GM12878 (cell line): Measurements from ENCODE around the gene SLC44A3. TPM values are rescaled to one million over a fixed set of nuclear protein-coding genes. Genes with fewer than 3 reads are reported as not detected.

Experiments
- ATAC-seq: fragments of 200-7000 bp; cut with Tn5 transposase; 3 replicates; pipeline ENCODE4 v1.9.1; 2020; ENCODE audit warnings: mild to moderate bottlenecking, moderate library complexity
- BruUV-seq: library from RNA; stranded (reverse); fragments of 400-500 nt; replicated peaks from 2 replicates; lab custom pipeline; 2021; lab: Mats Ljungman, UMichigan
- CTCF ChIA-PET: fragments of 300-600 bp; sonication (Branson Sonifier 250); formaldehyde crosslinking; extraction: SDS; loops from one replicate; lab custom pipeline; 2021; ENCODE audit warnings: inconsistent platforms; lab: Yijun Ruan, JAX
- POLR2A ChIA-PET: fragments of 350-600 bp; formaldehyde crosslinking; extraction: SDS; loops from one replicate; lab custom pipeline; 2021; ENCODE audit warnings: inconsistent platforms; lab: Charles Lee
- RAD21 ChIA-PET: fragments of 300-600 bp; sonication (Branson Sonifier 250); formaldehyde crosslinking; loops from one replicate; lab custom pipeline; 2023; ENCODE audit warnings: antibody characterized with exemption; ENCODE audit not compliant: unreplicated experiment; lab: Charles Lee
- SMC1A ChIA-PET: fragments of 300-600 bp; sonication (Branson Sonifier 250); formaldehyde crosslinking; loops from one replicate; lab custom pipeline; 2023; ENCODE audit not compliant: unreplicated experiment, uncharacterized antibody; lab: Charles Lee
- DNase-seq: peaks from one replicate; pipeline ENCODE4 v3.0.0-alpha.2; 2011; ENCODE audit warnings: low read depth, low spot score
- FAIRE-seq: peaks from 3 replicates; lab custom pipeline; 2011; peaks lifted over from hg19 to GRCh38; lab: Jason Lieb, UNC
- H2AFZ ChIP-seq: 2 replicates; pipeline ENCODE4 v1.6.0; 2011; ENCODE audit warnings: low read depth, low read length, control low read depth; ENCODE audit not compliant: control insufficient read depth
- H3K27ac ChIP-seq: 2 replicates; pipeline ENCODE4 v1.5.1; 2011; ENCODE audit warnings: control low read depth; ENCODE audit not compliant: control insufficient read depth, insufficient read depth
- H3K27me3 ChIP-seq, 2 experiments: replicated peaks in 1 of 2; 2 replicates each; pipeline versions ENCODE4 v1.6.0 to v1.6.1; 2011; ENCODE audit warnings: low read length in 1 of 2; ENCODE audit not compliant: control insufficient read depth in 2 of 2, insufficient read depth in 2 of 2
- H3K36me3 ChIP-seq, 2 experiments: 2 replicates each; pipeline ENCODE4 v1.5.1; 2011; ENCODE audit warnings: low read length in 1 of 2; ENCODE audit not compliant: control insufficient read depth in 2 of 2, insufficient read depth in 2 of 2
- H3K4me1 ChIP-seq: 2 replicates; pipeline ENCODE4 v1.6.1; 2011; ENCODE audit warnings: mild to moderate bottlenecking, low read length, moderate library complexity, mixed read lengths; ENCODE audit not compliant: control insufficient read depth, insufficient read depth
- H3K4me2 ChIP-seq: 2 replicates; pipeline ENCODE4 v1.6.0; 2011; ENCODE audit warnings: control low read depth; ENCODE audit not compliant: control insufficient read depth, insufficient read depth
- H3K4me3 ChIP-seq: fragments of 200-600 bp; sonication (generic); 2 replicates; pipeline ENCODE4 v1.5.1; 2016
- H3K79me2 ChIP-seq: 2 replicates; pipeline ENCODE4 v1.6.0; 2011; ENCODE audit warnings: low read length; ENCODE audit not compliant: control insufficient read depth, insufficient read depth
- H3K9ac ChIP-seq: 2 replicates; pipeline ENCODE4 v1.8.0; 2011; ENCODE audit warnings: low read length, control low read depth, mixed read lengths; ENCODE audit not compliant: control insufficient read depth, insufficient read depth
- H3K9me3 ChIP-seq: replicated peaks from 3 replicates; pipeline ENCODE4 v1.5.1; 2011; ENCODE audit warnings: mild to moderate bottlenecking, low read length; ENCODE audit not compliant: control insufficient read depth, insufficient read depth
- H4K20me1 ChIP-seq: 2 replicates; pipeline ENCODE4 v1.6.0; 2011; ENCODE audit not compliant: control insufficient read depth, insufficient read depth
- CBX5 ChIP-seq: sonication (generic); IDR thresholded peaks from 2 replicates; pipeline ENCODE4 v1.6.1; 2016; ENCODE audit warnings: low read depth, moderate library complexity, mild to moderate bottlenecking, inconsistent platforms
- CUX1 ChIP-seq: IDR thresholded peaks from 2 replicates; pipeline ENCODE4 v1.6.1; 2012; ENCODE audit warnings: improper control_type of control experiment, low read depth, low read length; ENCODE audit not compliant: insufficient replicate concordance
- HDAC2 ChIP-seq: fragments of 200-600 bp; sonication (generic); IDR thresholded peaks from 2 replicates; pipeline ENCODE4 v1.6.1; 2017
- MXI1 ChIP-seq: fragments of 150-350 bp; IDR thresholded peaks from 2 replicates; pipeline ENCODE4 v1.6.1; 2011; ENCODE audit warnings: low read depth, mild to moderate bottlenecking, inconsistent platforms, low read length, improper control_type of control experiment
- NFYB ChIP-seq: IDR thresholded peaks from 2 replicates; pipeline ENCODE4 v1.6.1; 2011; ENCODE audit warnings: low read depth, mild to moderate bottlenecking, low read length, improper control_type of control experiment, moderate library complexity; ENCODE audit not compliant: insufficient read depth
- NKRF ChIP-seq: fragments of 450-650 bp; conservative IDR thresholded peaks from 2 replicates; pipeline ENCODE4 v1.6.1; 2017; ENCODE audit warnings: mild to moderate bottlenecking, moderate library complexity
- NRF1 ChIP-seq: conservative IDR thresholded peaks from 2 replicates; pipeline ENCODE4 v1.6.1; 2011; ENCODE audit warnings: mild to moderate bottlenecking, low read depth, low read length, improper control_type of control experiment
- RUNX3 ChIP-seq: IDR thresholded peaks from 2 replicates; pipeline ENCODE4 v1.6.1; 2012; ENCODE audit warnings: low read length, inconsistent platforms
- SMARCA5 ChIP-seq: fragments of 450-650 bp; IDR thresholded peaks from 2 replicates; pipeline ENCODE4 v1.6.1; 2017; ENCODE audit warnings: mild to moderate bottlenecking
- SREBF1 ChIP-seq: IDR thresholded peaks from 2 replicates; pipeline ENCODE4 v1.6.1; 2012; ENCODE audit warnings: mild to moderate bottlenecking, low read length
- SRF ChIP-seq, 2 experiments: IDR thresholded peaks; 2 replicates each; pipeline ENCODE4 v1.6.1; 2011; ENCODE audit warnings: low read depth in 2 of 2, low read length in 2 of 2, mild to moderate bottlenecking in 1 of 2, moderate library complexity in 1 of 2
- YY1 ChIP-seq: IDR thresholded peaks from 2 replicates; pipeline ENCODE4 v1.6.1; 2011; ENCODE audit warnings: low read depth, mild to moderate bottlenecking, low read length
- ZNF207 ChIP-seq: fragments of 450-650 bp; IDR thresholded peaks from 2 replicates; pipeline ENCODE4 v1.6.1; 2014; ENCODE audit warnings: antibody characterized with exemption, mild to moderate bottlenecking, borderline replicate concordance
- WGBS: methylation state at CpG from one replicate; pipeline ENCODE4 v1.1.6; 2016; ENCODE audit warnings: low lambda C conversion rate; ENCODE audit not compliant: insufficient replicate concordance, insufficient coverage; ENCODE audit errors: missing lambda C conversion rate; 5-methylcytosine and 5-hydroxymethylcytosine counted together
- in situ Hi-C: fragments of 300-500 bp; cut with MboI; formaldehyde crosslinking; loops from 9 replicates; pipeline ENCODE4 v1.14.3; 2018; ENCODE audit warnings: mixed read lengths
- intact Hi-C: fragments of 100-400 bp; cut with micrococcal nuclease; formaldehyde crosslinking; loops from one replicate; pipeline ENCODE4 v1.14.2; 2022; ENCODE audit not compliant: unreplicated experiment
- polyA plus RNA-seq, 11 experiments: library from polyadenylated mRNA; depleted of rRNA in 4 of 11; unstranded in 6 of 11; stranded (reverse) in 5 of 11; fragments of >200 nt; fragmentation: Nextera tagmentation in 4 of 11; fragmentation: Illumina TruSeq in 1 of 11; extraction: Ambion mirVana in 4 of 11; extraction: Trizol in 1 of 11; gene quantifications; 1 replicate in 1 of 11; 2 replicates in 10 of 11; pipeline versions ENCODE4 v1.2.1 to v1.2.3, GENCODE V29; 2011 to 2016; ENCODE audit warnings: inconsistent platforms in 2 of 11, missing spikeins in 2 of 11, low read depth in 1 of 11
- total RNA-seq, 4 experiments: library from RNA; depleted of rRNA in 3 of 4; stranded (reverse); fragments of >200 nt in 3 of 4; fragmentation: Illumina TruSeq in 1 of 4; extraction: Trizol in 1 of 4; gene quantifications; 2 replicates each; pipeline versions ENCODE4 v1.2.1 to v1.2.3, GENCODE V29; 2013 to 2021
- TF ChIP-seq, protein P1 (sequence below), 3 experiments: IDR thresholded peaks in 2 of 3; conservative IDR thresholded peaks in 1 of 3; 2 replicates each; pipeline ENCODE4 v1.5.1; 2011; ENCODE audit warnings: low read depth in 3 of 3, low read length in 3 of 3, mild to moderate bottlenecking in 3 of 3, control low read depth in 2 of 3, moderate library complexity in 2 of 3, inconsistent platforms in 1 of 3, mixed read lengths in 1 of 3; ENCODE audit not compliant: control insufficient read depth in 2 of 3, insufficient read depth in 1 of 3; ENCODE audit errors: extremely low read depth in 1 of 3

The SLC44A3 gene
- total and polyA plus RNA-seq, 10 of the 15 experiments (the other 5 are each of a cell fraction or from before 2014, with no cell fraction given) = not detected

GRCh38 chr1:94773296-94773809, 46.8 kb upstream of the SLC44A3 start (continued):
- TF ChIP-seq HDAC2 (no peak), CUX1 (no peak)

- Histone ChIP-seq H3K79me2 (no peaks in the 10 kb centered on the region), H3K27me3 (no peaks in the 10 kb centered on the region), H3K9me3 (no peaks in the 10 kb centered on the region), H3K27ac (no peak overlapping the region), H3K4me2 (no peak overlapping the region), H2AFZ (no peak overlapping the region), H3K4me3 (no peak overlapping the region), H3K36me3 (no peaks in the 10 kb centered on the region), H4K20me1 (no peaks in the 10 kb centered on the region), H3K4me1 (no peaks in the 10 kb centered on the region), H3K9ac (no peak overlapping the region)
- intact Hi-C loops (no loop called here), in situ Hi-C loops (no loop called here)
- SMC1A ChIA-PET = interaction anchor here (0.9 kb wide), 1 partner anchor 17 kb away, joined by 3 read pairs; no protein-coding TSS in a partner anchor
- ATAC-seq (no peak), FAIRE-seq (no peak), DNase-seq (no peak)
- POLR2A ChIA-PET = no interaction called here
- CTCF ChIA-PET = no interaction called here
- 73% methylated on average over 8 of the region's 8 CpGs for WGBS
- RAD21 ChIA-PET = no interaction called here
- BruUV-seq = no TSS peak
- no peak for TF ChIP-seq SREBF1
- TF ChIP-seq RUNX3 = no peak
- TF ChIP-seq, protein P1, sequence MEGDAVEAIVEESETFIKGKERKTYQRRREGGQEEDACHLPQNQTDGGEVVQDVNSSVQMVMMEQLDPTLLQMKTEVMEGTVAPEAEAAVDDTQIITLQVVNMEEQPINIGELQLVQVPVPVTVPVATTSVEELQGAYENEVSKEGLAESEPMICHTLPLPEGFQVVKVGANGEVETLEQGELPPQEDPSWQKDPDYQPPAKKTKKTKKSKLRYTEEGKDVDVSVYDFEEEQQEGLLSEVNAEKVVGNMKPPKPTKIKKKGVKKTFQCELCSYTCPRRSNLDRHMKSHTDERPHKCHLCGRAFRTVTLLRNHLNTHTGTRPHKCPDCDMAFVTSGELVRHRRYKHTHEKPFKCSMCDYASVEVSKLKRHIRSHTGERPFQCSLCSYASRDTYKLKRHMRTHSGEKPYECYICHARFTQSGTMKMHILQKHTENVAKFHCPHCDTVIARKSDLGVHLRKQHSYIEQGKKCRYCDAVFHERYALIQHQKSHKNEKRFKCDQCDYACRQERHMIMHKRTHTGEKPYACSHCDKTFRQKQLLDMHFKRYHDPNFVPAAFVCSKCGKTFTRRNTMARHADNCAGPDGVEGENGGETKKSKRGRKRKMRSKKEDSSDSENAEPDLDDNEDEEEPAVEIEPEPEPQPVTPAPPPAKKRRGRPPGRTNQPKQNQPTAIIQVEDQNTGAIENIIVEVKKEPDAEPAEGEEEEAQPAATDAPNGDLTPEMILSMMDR (IDR thresholded peaks at IDR 0.05 in 2 of 3, conservative IDR thresholded peaks at IDR 0.05 in 1 of 3; ENCODE audit: control insufficient read depth in 2 of 3, extremely low read depth in 1 of 3, insufficient read depth in 1 of 3, low read depth in 3 of 3, low read length in 3 of 3) = no peak
- no peak for TF ChIP-seq ZNF207
- no peak for TF ChIP-seq CBX5
- no peak for TF ChIP-seq YY1
- TF ChIP-seq NFYB = no peak
- TF ChIP-seq SRF (IDR thresholded peaks at IDR 0.05; ENCODE audit: low read depth in 2 of 2, low read length in 2 of 2) = no peak
- no peak for TF ChIP-seq MXI1
- TF ChIP-seq NKRF = no peak
- TF ChIP-seq SMARCA5 = no peak
- TF ChIP-seq NRF1 = no peak
Observed at GRCh38 chr1:94773931-94774422, 46.2 kb upstream of the SLC44A3 start.
